Activated T-cell treated with anti-CD3 and anti-CD28 coated beads, Interleukin-2, amount 50 U/mL, for 48 hours (primary cell): ENCODE data around the gene NCAPG.

ENCODE experiments used
- DNase-seq, 2 experiments: peaks; one replicate each; pipeline ENCODE4 v3.0.0-alpha.2; 2020

The NCAPG gene

DNA sequence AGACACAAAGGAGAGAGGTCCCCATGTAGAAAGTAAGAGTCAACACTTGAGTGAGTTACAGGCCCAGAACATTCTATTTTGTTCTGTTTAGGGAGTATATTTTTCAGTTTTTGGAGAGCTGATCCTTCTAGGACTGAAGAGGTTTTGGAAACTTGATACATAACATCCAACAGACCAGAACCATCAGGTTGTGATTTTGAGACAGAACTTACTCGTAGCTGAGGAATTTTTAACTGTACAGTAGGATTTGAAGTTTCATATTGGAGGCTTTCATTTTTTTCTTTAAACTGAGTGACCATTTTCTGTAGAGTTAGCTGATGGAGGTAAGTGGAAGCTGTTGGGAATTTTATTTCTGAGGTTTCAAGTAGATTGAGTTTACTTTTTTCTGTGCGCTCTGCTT is 73.3 kb downstream of the NCAPG start:
- no peak for DNase-seq

DNA sequence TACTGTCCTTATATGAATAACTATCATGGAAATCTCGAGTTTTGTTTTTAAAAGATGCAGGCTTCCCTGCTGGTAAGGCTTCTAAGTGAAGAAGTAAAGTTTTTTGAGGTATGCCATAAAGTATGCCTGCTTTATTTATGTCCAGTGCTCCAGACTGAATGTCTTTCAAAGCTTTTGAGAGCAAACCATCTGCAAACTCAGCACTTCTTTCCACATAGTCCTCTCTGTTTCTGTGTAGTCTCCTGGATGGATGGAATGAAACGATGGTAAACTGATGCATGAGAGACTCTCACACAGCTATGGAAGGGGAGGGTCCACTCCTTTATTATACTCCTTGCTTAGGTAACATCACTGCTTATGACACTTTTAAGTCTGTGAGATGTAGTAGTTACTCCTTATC is 73.7 kb downstream of the NCAPG start:
- no peak for DNase-seq

DNA sequence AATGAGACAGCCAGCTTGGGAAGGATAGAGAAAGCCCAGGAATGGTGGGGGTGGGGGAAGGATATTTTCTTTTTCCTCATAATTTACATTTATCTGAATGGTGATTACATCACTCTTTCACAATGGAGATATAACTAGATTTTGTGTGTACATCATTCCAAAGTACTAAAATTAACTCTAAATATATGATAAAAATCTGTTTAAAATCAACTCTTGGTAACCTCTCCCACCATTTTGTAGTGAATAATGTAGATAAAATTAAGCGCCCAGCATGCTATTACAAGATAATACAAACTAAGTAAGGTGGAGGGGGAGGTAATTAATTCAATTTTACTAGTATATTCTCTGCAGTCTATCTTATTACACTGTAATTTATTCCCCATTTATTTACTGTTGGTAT is 78.9 kb downstream of the NCAPG start:
- DNase-seq, result no peak

DNA sequence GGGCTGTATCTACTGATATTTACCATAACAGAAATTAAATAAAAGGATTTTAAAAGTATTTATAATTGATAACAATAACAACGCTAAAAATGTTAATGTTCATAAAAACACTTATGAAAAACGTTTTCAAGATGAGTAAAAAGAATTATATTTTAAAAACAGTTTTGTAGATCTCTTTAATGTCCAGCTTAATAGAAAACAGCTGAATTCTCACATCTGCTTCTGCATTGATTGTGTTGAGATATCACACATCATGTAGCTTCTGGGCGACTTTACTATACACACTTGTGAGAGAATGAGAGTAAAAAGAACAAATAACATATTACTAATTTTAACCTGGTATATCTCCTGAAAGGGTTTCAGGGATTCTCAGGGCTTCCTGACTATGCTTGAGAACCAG is 83.6 kb downstream of the NCAPG start:
- no peak for DNase-seq
